ENCODE measurements around the gene E2F1.

E2F1 gene

DNA sequence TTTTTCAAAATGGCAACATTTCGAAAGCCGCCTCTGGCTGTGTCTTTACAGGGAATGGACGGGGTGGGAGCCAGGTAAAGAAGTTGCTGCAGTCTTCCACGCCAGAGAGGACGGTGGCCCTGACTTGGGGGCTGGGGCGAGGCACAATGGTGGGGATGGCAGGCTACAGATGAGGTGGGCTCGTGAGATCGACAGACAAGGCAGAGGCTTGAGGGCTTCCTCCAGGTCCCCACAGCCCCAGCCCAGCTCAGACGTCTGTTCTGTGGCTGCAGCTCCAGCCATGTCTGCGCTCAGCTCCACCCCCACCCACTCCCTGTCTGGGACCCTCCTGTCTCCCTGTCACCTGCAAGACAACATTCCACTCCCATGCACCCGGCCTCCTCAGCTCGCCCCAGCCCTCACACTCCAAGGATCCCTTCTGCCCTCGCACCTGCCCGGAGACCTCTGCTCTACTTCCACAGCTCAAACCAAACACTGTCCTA, 31.5 kb downstream of the E2F1 start:
- Histone ChIP-seq H4K20me1 (ENCODE audit: insufficient read depth, low read length) (peaks cover 4% of the 10 kb centered on the region; the same call in 1 of the 2 replicates), H3K27ac (ENCODE audit: low read length) (no peak overlapping the region), H2AFZ (ENCODE audit: low read depth, low read length) (no peak overlapping the region), H3K4me1 (ENCODE audit: insufficient read depth, low read length) (no peaks in the 10 kb centered on the region), H3K4me3 (ENCODE audit: low read depth in 1 of 2, low read length in 2 of 2) (no peak overlapping the region), H3K4me2 (ENCODE audit: insufficient read depth, low read length) (no peak overlapping the region), H3K36me3 (ENCODE audit: insufficient read depth, low read length) (peaks cover 3% of the 10 kb centered on the region; the same call in 1 of the 2 replicates), H3K9me3 (ENCODE audit: insufficient read depth, low read length, severe bottlenecking) (no peaks in the 10 kb centered on the region), H3K9ac (ENCODE audit: low read depth, low read length) (no peak overlapping the region), H3K27me3 (ENCODE audit: insufficient read depth, low read length, poor library complexity) (no peaks in the 10 kb centered on the region), H3K79me2 (ENCODE audit: insufficient read depth, low read length) (no peaks in the 10 kb centered on the region)
- no peak for TF ChIP-seq EZH2 (IDR thresholded peaks at IDR 0.05; ENCODE audit: borderline replicate concordance, low read depth, low read length, severe bottlenecking)
- TF ChIP-seq, protein P1, sequence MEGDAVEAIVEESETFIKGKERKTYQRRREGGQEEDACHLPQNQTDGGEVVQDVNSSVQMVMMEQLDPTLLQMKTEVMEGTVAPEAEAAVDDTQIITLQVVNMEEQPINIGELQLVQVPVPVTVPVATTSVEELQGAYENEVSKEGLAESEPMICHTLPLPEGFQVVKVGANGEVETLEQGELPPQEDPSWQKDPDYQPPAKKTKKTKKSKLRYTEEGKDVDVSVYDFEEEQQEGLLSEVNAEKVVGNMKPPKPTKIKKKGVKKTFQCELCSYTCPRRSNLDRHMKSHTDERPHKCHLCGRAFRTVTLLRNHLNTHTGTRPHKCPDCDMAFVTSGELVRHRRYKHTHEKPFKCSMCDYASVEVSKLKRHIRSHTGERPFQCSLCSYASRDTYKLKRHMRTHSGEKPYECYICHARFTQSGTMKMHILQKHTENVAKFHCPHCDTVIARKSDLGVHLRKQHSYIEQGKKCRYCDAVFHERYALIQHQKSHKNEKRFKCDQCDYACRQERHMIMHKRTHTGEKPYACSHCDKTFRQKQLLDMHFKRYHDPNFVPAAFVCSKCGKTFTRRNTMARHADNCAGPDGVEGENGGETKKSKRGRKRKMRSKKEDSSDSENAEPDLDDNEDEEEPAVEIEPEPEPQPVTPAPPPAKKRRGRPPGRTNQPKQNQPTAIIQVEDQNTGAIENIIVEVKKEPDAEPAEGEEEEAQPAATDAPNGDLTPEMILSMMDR (IDR thresholded peaks at IDR 0.05; ENCODE audit: borderline replicate concordance, extremely low read depth, low read length, poor library complexity, severe bottlenecking): no peak
- ATAC-seq (ENCODE audit: insufficient read depth, low read depth) (no peak), DNase-seq (no peak)

DNA sequence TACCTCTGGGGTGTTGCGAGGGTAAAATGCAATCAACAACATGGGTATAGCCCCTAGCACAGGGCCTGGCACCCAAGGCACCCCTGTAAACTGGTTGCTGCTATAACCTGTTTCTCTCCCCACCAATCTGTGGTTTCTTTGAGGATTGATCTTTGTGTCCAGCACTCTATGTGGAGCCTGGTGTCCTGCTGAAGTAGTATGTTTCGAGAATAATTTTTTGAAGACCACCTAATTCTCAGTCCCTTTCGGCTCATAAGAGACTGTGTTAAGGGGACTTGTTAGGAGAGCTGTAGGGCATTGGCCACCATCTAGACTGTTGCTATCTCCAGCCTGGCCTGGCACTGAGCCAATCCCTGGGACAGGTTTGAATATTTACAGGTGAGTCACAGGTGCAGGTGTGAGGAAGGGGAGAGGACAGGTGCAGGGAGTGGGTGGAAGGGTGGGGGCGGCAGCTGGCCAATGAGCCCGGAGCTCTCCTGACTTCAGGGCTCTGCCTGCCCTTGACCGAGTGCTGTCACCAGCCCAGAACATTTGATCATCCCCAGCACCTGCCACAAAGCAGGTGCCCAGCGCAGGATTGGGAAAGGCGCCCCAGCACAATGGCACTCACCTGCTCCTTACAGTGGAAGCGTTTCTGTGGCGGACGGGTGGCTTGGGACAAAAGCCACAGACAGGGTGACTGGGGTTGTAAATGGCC, 32.1 kb downstream of the E2F1 start:
- TF ChIP-seq, protein P1 (IDR thresholded peaks at IDR 0.05; ENCODE audit: borderline replicate concordance, extremely low read depth, low read length, poor library complexity, severe bottlenecking): no peak
- TF ChIP-seq EZH2 (IDR thresholded peaks at IDR 0.05; ENCODE audit: borderline replicate concordance, low read depth, low read length, severe bottlenecking): no peak
- H3K27me3 ChIP-seq (ENCODE audit: insufficient read depth, low read length, poor library complexity): no peaks in the 10 kb centered on the region
- H3K79me2 ChIP-seq (ENCODE audit: insufficient read depth, low read length): no peaks in the 10 kb centered on the region
- H3K4me2 ChIP-seq (ENCODE audit: insufficient read depth, low read length): no peak overlapping the region
- no peak overlapping the region for H3K9ac ChIP-seq (ENCODE audit: low read depth, low read length)
- H3K27ac ChIP-seq (ENCODE audit: low read length): no peak overlapping the region
- no peak overlapping the region for H3K4me3 ChIP-seq (ENCODE audit: low read depth in 1 of 2, low read length in 2 of 2)
- peaks cover 4% of the 10 kb centered on the region; the same call in 1 of the 2 replicates for H4K20me1 ChIP-seq (ENCODE audit: insufficient read depth, low read length)
- DNase-seq: no peak
- H2AFZ ChIP-seq (ENCODE audit: low read depth, low read length): no peak overlapping the region
- peaks cover 3% of the 10 kb centered on the region; the same call in 1 of the 2 replicates for H3K36me3 ChIP-seq (ENCODE audit: insufficient read depth, low read length)
- H3K4me1 ChIP-seq (ENCODE audit: insufficient read depth, low read length): no peaks in the 10 kb centered on the region
- ATAC-seq (ENCODE audit: insufficient read depth, low read depth): no peak
- H3K9me3 ChIP-seq (ENCODE audit: insufficient read depth, low read length, severe bottlenecking): no peaks in the 10 kb centered on the region

DNA sequence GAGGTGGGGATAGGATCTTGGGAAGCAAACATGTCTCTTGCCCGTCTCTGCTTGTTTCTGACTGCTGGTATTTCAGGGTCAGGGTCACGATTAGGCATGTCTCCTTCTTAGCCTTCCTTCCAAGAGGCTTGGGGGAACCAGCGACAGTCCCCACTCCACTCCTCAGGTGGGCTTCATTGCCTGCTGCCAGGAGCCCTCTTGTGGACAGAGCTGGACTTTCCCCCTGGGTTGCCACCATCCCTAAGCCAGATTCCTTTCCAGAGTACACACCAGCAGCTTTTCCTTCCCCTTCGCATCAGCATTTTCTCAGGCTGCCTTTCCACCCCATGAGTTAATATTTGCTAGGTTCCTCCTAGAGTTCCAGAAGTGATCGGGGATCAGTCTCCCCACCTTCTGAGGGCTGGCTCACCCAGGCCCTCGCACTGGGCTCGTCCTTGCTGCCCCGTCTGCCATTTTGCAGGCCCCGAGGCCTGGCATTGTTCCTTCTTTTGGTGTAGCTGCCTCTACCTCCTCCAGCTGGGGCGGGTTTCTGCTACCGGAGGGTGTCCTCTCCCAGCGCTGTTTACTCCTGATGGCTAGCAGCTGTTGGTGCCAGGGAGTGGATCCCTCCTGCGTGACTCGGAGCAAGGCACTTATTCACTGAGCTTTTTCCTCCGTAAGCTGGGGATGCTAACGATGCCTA, 32.8 kb downstream of the E2F1 start:
- TF ChIP-seq, protein P1 (IDR thresholded peaks at IDR 0.05; ENCODE audit: borderline replicate concordance, extremely low read depth, low read length, poor library complexity, severe bottlenecking): peak; percentile 89
- TF ChIP-seq EZH2 (IDR thresholded peaks at IDR 0.05; ENCODE audit: borderline replicate concordance, low read depth, low read length, severe bottlenecking): no peak
- Histone ChIP-seq H3K9ac (ENCODE audit: low read depth, low read length) (no peak overlapping the region), H3K4me1 (ENCODE audit: insufficient read depth, low read length) (no peaks in the 10 kb centered on the region), H4K20me1 (ENCODE audit: insufficient read depth, low read length) (peaks cover 5% of the 10 kb centered on the region; the same call in 1 of the 2 replicates), H3K27ac (ENCODE audit: low read length) (no peak overlapping the region), H3K9me3 (ENCODE audit: insufficient read depth, low read length, severe bottlenecking) (no peaks in the 10 kb centered on the region), H3K4me3 (ENCODE audit: low read depth in 1 of 2, low read length in 2 of 2) (no peak overlapping the region), H3K79me2 (ENCODE audit: insufficient read depth, low read length) (no peaks in the 10 kb centered on the region), H2AFZ (ENCODE audit: low read depth, low read length) (no peak overlapping the region), H3K27me3 (ENCODE audit: insufficient read depth, low read length, poor library complexity) (no peaks in the 10 kb centered on the region), H3K36me3 (ENCODE audit: insufficient read depth, low read length) (peaks cover 3% of the 10 kb centered on the region; the same call in 1 of the 2 replicates), H3K4me2 (ENCODE audit: insufficient read depth, low read length) (no peak overlapping the region)
- DNase-seq: peak; percentile 67
- ATAC-seq (ENCODE audit: insufficient read depth, low read depth): peak; percentile 81

Measured in DND-41 (cell line).